ENCODE results near the gene TCP10L. TPM values are rescaled to one million over a fixed set of nuclear protein-coding genes. Genes with fewer than 3 reads are reported as not detected.
A peak's percentile ranks its signal among the peaks of the same experiment; 100 is the strongest.

TCP10L gene
- total and polyA plus RNA-seq, 2 of the 4 experiments (the other 2 are of a cell fraction), result 0.09 TPM; not detected in 1

GRCh38 chr21:32539378-32539777 lies 45.9 kb downstream of the TCP10L start:
- no TSS peak for BruUV-seq (replicated peaks)
- in situ Hi-C loops (cut with MboI; ENCODE audit: low sequenced_read_pairs), result no loop called here

More at GRCh38 chr21:32539378-32539777, 45.9 kb downstream of the TCP10L start:
- Histone ChIP-seq H3K9me3 (ENCODE audit: control insufficient read depth, insufficient read depth, low read length) (no peaks in the 10 kb centered on the region), H3K9me1 (ENCODE audit: insufficient read depth, low read length) (no peaks in the 10 kb centered on the region; the same call in 1 of the 2 replicates), H3K36me3 (ENCODE audit: control insufficient read depth, insufficient read depth, low read length) (no peaks in the 10 kb centered on the region), H3K4me1 (ENCODE audit: control insufficient read depth, insufficient read depth, low read length) (no peaks in the 10 kb centered on the region), H3K4me3 (ENCODE audit: insufficient read depth, low read depth, low read length) (no peak overlapping the region), H3K18ac (ENCODE audit: low read depth, low read length) (no peak overlapping the region), H3K14ac (replicated peaks; ENCODE audit: low read depth, low read length) (no peak overlapping the region), H4K20me1 (ENCODE audit: insufficient read depth, low read length) (no peaks in the 10 kb centered on the region), H3K4me2 (ENCODE audit: low read depth, low read length) (no peak overlapping the region), H2BK5ac (ENCODE audit: low read depth, low read length, poor library complexity, severe bottlenecking) (no peak overlapping the region), H3K56ac (ENCODE audit: extremely low read depth, insufficient read depth, low read length) (no peak overlapping the region), H3K27ac (ENCODE audit: insufficient read depth, low read length) (no peak overlapping the region), H3K79me1 (ENCODE audit: low read depth in 1 of 2, low read length in 2 of 2) (no peaks in the 10 kb centered on the region), H3K9ac (ENCODE audit: low read depth, low read length) (no peak overlapping the region), H2BK15ac (ENCODE audit: low read depth, low read length) (no peak overlapping the region), H3K23ac (ENCODE audit: low read depth, low read length) (no peak overlapping the region), H2AFZ (replicated peaks; ENCODE audit: low read length, poor library complexity) (no peak overlapping the region), H4K5ac (ENCODE audit: low read depth, low read length) (no peak overlapping the region), H3K4ac (ENCODE audit: low read depth, low read length) (no peak overlapping the region), H4K8ac (ENCODE audit: low read depth in 2 of 2, low read length in 2 of 2) (no peak overlapping the region), H2BK20ac (ENCODE audit: low read depth, low read length) (no peak overlapping the region), H3K27me3 (ENCODE audit: control insufficient read depth, insufficient read depth, low read length) (peaks cover 2% of the 10 kb centered on the region; the same call in 1 of the 2 replicates), H4K91ac (ENCODE audit: insufficient read depth, low read depth, low read length) (no peak overlapping the region), H2BK120ac (ENCODE audit: low read depth, low read length) (no peak overlapping the region), H2AK5ac (ENCODE audit: low read depth, low read length) (no peak overlapping the region), H2AK9ac (replicated peaks; ENCODE audit: low read depth, low read length, poor library complexity) (peak overlapping the region; percentile 45)
- WGBS, 2 experiments (ENCODE audit: extremely low coverage in 2 of 2, insufficient read length in 1 of 2), result no CpG with 5 or more reads among the region's 6 CpGs
- ChIA-PET POLR2A (ENCODE audit: unreplicated experiment) (interaction anchor here (0.6 kb wide), 1 partner anchor 15 kb away, joined by 3 read pairs; no protein-coding TSS in a partner anchor), CTCF (no interaction called here)
- ATAC-seq (ENCODE audit: low read depth), result no peak
- dilution Hi-C loops (cut with HindIII; ENCODE audit: low sequenced_read_pairs, unreplicated experiment) (no loop called here), intact Hi-C loops (cut with micrococcal nuclease) (no loop called here)
- TF ChIP-seq RFX5 (IDR thresholded peaks at IDR 0.05; ENCODE audit: low read depth, low read length), result no peak
- TF ChIP-seq USF2 (IDR thresholded peaks at IDR 0.05; ENCODE audit: low read depth, low read length), result no peak
- TF ChIP-seq MAZ (IDR thresholded peaks at IDR 0.05; ENCODE audit: borderline replicate concordance, low read depth, low read length), result no peak
- DNase-seq, result no peak

Measured in IMR-90 (cell line).